ENCODE measurements around the gene MYO1A. TPM values are rescaled to one million over a fixed set of nuclear protein-coding genes. Genes with fewer than 3 reads are reported as not detected.

Gene MYO1A
- polyA plus RNA-seq, 2 of the 4 experiments (the other 2 are of a cell fraction) = 0.67 to 1.9 TPM

- DNase-seq (ENCODE audit: low read depth in 1 of 2, low spot score in 1 of 2) = no peak
- no peak for TF ChIP-seq HOXB13 (CRISPR knock-in tag; IDR thresholded peaks at IDR 0.05; ENCODE audit: low read depth)
- no peak for TF ChIP-seq EHF (CRISPR knock-in tag; IDR thresholded peaks at IDR 0.05)
- TF ChIP-seq SMC3 (IDR thresholded peaks at IDR 0.05) = no peak
- no peak for TF ChIP-seq RAD21 (conservative IDR thresholded peaks at IDR 0.05 in 1 of 2, IDR thresholded peaks at IDR 0.05 in 1 of 2)
- no peak for TF ChIP-seq USF2 (IDR thresholded peaks at IDR 0.05)
- TF ChIP-seq FOSL2 (IDR thresholded peaks at IDR 0.05) = no peak
- TF ChIP-seq FOSL2 (CRISPR knock-in tag; IDR thresholded peaks at IDR 0.05) = no peak
- TF ChIP-seq JUN (IDR thresholded peaks at IDR 0.05) = no peak
- TF ChIP-seq HOXB5 (CRISPR knock-in tag; IDR thresholded peaks at IDR 0.05) = no peak
- TF ChIP-seq CTCF (IDR thresholded peaks at IDR 0.05) = no peak
- TF ChIP-seq HEYL (CRISPR knock-in tag; IDR thresholded peaks at IDR 0.05) = no peak
- no peak for TF ChIP-seq FOXS1 (CRISPR knock-in tag; IDR thresholded peaks at IDR 0.05)
- TF ChIP-seq NPAS2 (CRISPR knock-in tag; IDR thresholded peaks at IDR 0.05; ENCODE audit: borderline replicate concordance) = no peak
- TF ChIP-seq RCOR1 (IDR thresholded peaks at IDR 0.05; ENCODE audit: low read depth, low read length) = no peak
- no peak for TF ChIP-seq CHD4 (IDR thresholded peaks at IDR 0.05; ENCODE audit: borderline replicate concordance)
- no peak for TF ChIP-seq JUNB (IDR thresholded peaks at IDR 0.05)
- TF ChIP-seq POLR2A (IDR thresholded peaks at IDR 0.05; ENCODE audit: low read length) = no peak
- TF ChIP-seq RARB (CRISPR knock-in tag; IDR thresholded peaks at IDR 0.05) = no peak
- no peak for TF ChIP-seq KDM5A (IDR thresholded peaks at IDR 0.05)
- TF ChIP-seq HOXA7 (CRISPR knock-in tag; IDR thresholded peaks at IDR 0.05) = no peak
- Histone ChIP-seq H3K4me2 (no peak overlapping the region), H3K9me3 (no peaks in the 10 kb centered on the region), H3K4me3 (no peak overlapping the region), H3K27ac (no peak overlapping the region), H3K4me1 (0 out of 3 replicates have a peak, but pooled peaks cover 4% of the 10 kb centered on the region)
- ChIA-PET CTCF (interaction anchor here (0.6 to 5.4 kb wide), 13 partner anchors 10 to 266 kb away, joined by 3 to 57 read pairs (median 5); partner anchors contain the start of gene ZBTB39), POLR2A (no interaction called here)
- no peak for FAIRE-seq
- no peak for ATAC-seq
- 77% methylated on average over 8 of the region's 10 CpGs for WGBS (ENCODE audit: missing lambda C conversion rate)
Observed at GRCh38 chr12:56994231-56994746, 55.6 kb downstream of the MYO1A start.

GRCh38 chr12:56993346-56993745, 56.6 kb downstream of the MYO1A start:
- 73% methylated on average over 10 of the region's 10 CpGs for WGBS (ENCODE audit: missing lambda C conversion rate)
- no peak for ATAC-seq
- no peak for FAIRE-seq
- TF ChIP-seq PBX3 (IDR thresholded peaks at IDR 0.05) (no peak), JUNB (IDR thresholded peaks at IDR 0.05) (no peak), BHLHE40 (IDR thresholded peaks at IDR 0.05; ENCODE audit: low read depth, low read length) (no peak)
- CTCF ChIA-PET = interaction anchor here (1.1 to 5.4 kb wide), 8 partner anchors 11 to 239 kb away, joined by 3 to 57 read pairs (median 6); partner anchors contain the start of gene ZBTB39
- Histone ChIP-seq H3K4me3 (no peak overlapping the region), H3K9me3 (no peaks in the 10 kb centered on the region), H3K4me1 (0 out of 3 replicates have a peak, but pooled peaks cover 6% of the 10 kb centered on the region), H3K4me2 (no peak overlapping the region), H3K27ac (no peak overlapping the region)
- POLR2A ChIA-PET = no interaction called here
- no peak for DNase-seq (ENCODE audit: low read depth in 1 of 2, low spot score in 1 of 2)
